ENCODE measurements around the gene CTNNA3.

CTNNA3 gene

GRCh38 chr10:66277481-66277880 lies 1418.5 kb downstream of the CTNNA3 start:
- H3K4me3 ChIP-seq (ENCODE audit: low read depth, low read length) = no peak overlapping the region
- DNase-seq (ENCODE audit: low read depth) = no peak
- TF ChIP-seq, protein P1, sequence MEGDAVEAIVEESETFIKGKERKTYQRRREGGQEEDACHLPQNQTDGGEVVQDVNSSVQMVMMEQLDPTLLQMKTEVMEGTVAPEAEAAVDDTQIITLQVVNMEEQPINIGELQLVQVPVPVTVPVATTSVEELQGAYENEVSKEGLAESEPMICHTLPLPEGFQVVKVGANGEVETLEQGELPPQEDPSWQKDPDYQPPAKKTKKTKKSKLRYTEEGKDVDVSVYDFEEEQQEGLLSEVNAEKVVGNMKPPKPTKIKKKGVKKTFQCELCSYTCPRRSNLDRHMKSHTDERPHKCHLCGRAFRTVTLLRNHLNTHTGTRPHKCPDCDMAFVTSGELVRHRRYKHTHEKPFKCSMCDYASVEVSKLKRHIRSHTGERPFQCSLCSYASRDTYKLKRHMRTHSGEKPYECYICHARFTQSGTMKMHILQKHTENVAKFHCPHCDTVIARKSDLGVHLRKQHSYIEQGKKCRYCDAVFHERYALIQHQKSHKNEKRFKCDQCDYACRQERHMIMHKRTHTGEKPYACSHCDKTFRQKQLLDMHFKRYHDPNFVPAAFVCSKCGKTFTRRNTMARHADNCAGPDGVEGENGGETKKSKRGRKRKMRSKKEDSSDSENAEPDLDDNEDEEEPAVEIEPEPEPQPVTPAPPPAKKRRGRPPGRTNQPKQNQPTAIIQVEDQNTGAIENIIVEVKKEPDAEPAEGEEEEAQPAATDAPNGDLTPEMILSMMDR (IDR thresholded peaks at IDR 0.05; ENCODE audit: control insufficient read depth, extremely low read depth, insufficient read depth) = no peak

- H3K4me3 ChIP-seq (ENCODE audit: low read depth, low read length) = no peak overlapping the region
- DNase-seq (ENCODE audit: low read depth) = no peak
- TF ChIP-seq, protein P1 (IDR thresholded peaks at IDR 0.05; ENCODE audit: control insufficient read depth, extremely low read depth, insufficient read depth) = no peak
Observed at GRCh38 chr10:66273966-66274519, 1422.0 kb downstream of the CTNNA3 start.

DNA sequence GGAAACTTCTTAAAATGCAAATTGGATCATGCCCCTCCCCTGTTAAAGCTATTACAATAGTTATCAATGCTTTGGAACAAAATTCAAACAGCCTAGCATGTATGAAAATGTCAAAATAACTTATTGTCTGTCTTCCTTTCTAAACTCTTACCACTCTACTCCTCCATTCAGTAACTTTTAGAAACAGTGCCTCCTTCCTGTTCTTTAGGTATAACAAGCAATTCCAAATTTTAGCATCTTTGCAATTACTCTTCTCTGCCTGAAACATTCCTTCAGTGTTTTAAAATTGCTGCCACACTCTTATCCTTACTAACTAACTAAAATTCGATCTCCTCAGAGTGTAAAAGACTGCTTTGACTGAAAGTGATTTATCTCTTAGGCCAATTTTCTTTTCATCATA lies 1430.6 kb downstream of the CTNNA3 start:
- TF ChIP-seq, protein P1 (IDR thresholded peaks at IDR 0.05; ENCODE audit: control insufficient read depth, extremely low read depth, insufficient read depth) = no peak
- no peak for DNase-seq (ENCODE audit: low read depth)
- no peak overlapping the region for H3K4me3 ChIP-seq (ENCODE audit: low read depth, low read length)

GRCh38 chr10:66259836-66260235 lies 1436.2 kb downstream of the CTNNA3 start:
- H3K4me3 ChIP-seq (ENCODE audit: low read depth, low read length) = no peak overlapping the region
- TF ChIP-seq, protein P1 (IDR thresholded peaks at IDR 0.05; ENCODE audit: control insufficient read depth, extremely low read depth, insufficient read depth) = no peak

GRCh38 chr10:66258693-66259092 lies 1437.3 kb downstream of the CTNNA3 start:
- no peak overlapping the region for H3K4me3 ChIP-seq (ENCODE audit: low read depth, low read length)
- DNase-seq (ENCODE audit: low read depth) = no peak
- TF ChIP-seq, protein P1 (IDR thresholded peaks at IDR 0.05; ENCODE audit: control insufficient read depth, extremely low read depth, insufficient read depth) = no peak

More at GRCh38 chr10:66259836-66260235, 1436.2 kb downstream of the CTNNA3 start:
- no peak for DNase-seq (ENCODE audit: low read depth)

DNA sequence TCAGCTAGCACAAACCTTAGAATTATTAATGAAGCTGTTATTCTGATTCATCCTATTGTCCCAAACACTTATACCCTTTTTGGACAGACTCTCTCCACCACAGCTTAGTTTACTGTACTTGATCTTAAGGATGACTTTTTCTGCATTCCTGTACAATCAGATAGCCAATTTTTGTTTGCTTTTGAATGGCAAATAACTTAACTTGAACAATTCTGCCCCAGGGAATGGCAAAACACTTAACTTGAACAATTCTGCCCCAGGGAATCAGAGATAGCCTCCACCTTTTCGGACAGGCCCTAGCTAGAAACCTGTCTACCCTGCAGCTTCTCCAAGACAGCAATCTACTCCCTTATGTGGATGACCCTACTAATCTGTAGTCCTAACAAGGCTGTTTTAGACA lies 1438.2 kb downstream of the CTNNA3 start:
- TF ChIP-seq, protein P1 (IDR thresholded peaks at IDR 0.05; ENCODE audit: control insufficient read depth, extremely low read depth, insufficient read depth) = no peak
- no peak overlapping the region for H3K4me3 ChIP-seq (ENCODE audit: low read depth, low read length)
- no peak for DNase-seq (ENCODE audit: low read depth)

DNA sequence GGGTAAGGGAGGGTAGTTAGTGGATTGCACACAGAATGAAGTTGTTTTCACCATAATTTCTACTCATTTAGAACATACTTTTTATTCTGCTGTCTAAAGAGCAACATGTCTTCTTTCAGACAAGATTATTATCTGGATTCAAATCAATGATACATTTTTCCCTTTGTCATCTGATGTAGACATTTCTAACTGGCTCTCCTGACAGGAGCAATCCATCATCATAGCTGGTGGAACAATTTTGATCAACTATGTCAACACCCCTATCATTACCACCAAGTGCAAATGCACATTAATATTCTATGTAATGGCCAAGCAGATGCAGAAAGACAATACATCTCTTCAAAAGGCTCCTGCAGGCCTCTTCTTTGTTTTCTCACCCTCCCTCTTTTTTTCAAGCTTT lies 1443.0 kb downstream of the CTNNA3 start:
- TF ChIP-seq, protein P1 (IDR thresholded peaks at IDR 0.05; ENCODE audit: control insufficient read depth, extremely low read depth, insufficient read depth) = no peak
- no peak for DNase-seq (ENCODE audit: low read depth)
- H3K4me3 ChIP-seq (ENCODE audit: low read depth, low read length) = no peak overlapping the region

Measured in LNCaP clone FGC (cell line).